ENCODE results near the gene JPH3. TPM values are rescaled to one million over a fixed set of nuclear protein-coding genes. Genes with fewer than 3 reads are reported as not detected.

Gene JPH3
- total and polyA plus RNA-seq, 10 of the 15 experiments (the other 5 are each of a cell fraction or from before 2014, with no cell fraction given), result 0.05 TPM; not detected in 9

DNA sequence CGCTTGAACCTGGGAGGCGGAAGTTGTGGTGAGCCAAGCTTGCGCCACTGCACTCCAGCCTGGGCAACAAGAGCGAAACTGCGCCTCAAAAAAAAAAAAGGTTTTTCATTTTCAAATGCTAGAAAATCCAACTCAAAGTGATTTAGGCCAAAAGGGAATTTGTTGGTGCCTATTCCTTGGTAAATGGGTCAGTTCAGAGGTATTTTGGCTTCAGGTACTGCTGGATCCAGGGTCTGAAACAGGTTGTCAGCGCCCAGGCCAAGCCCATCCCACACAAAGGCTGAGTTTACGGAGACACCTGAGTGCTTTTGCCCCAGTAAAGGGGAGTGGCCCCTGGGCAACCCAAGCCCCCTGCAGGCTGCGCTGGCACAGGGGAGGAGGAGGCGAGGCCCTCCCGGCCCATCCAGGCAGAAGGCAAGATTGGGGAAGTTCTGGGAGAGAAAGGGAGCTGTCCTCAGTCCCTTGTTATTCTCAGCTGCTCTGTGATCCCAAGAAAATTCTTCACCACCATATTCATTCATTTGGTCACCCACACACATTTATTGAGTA is 8.5 kb upstream of the JPH3 start:
- FAIRE-seq (no peak), DNase-seq (ENCODE audit: low read depth, low spot score) (no peak), ATAC-seq (no peak)
- SMC1A ChIA-PET (ENCODE audit: uncharacterized antibody, unreplicated experiment), result no interaction called here
- no peaks in the 10 kb centered on the region for H3K79me2 ChIP-seq (ENCODE audit: control insufficient read depth, insufficient read depth, low read length)
- no peaks in the 10 kb centered on the region for H3K9me3 ChIP-seq (replicated peaks; ENCODE audit: control insufficient read depth, insufficient read depth, low read length)
- no peaks in the 10 kb centered on the region for H3K4me1 ChIP-seq (ENCODE audit: control insufficient read depth, insufficient read depth, low read length)
- RAD21 ChIA-PET (ENCODE audit: unreplicated experiment), result no interaction called here
- no peak overlapping the region for H3K4me3 ChIP-seq
- BruUV-seq (replicated peaks), result no TSS peak
- CTCF ChIA-PET, result no interaction called here
- POLR2A ChIA-PET, result no interaction called here
- H3K9ac ChIP-seq (ENCODE audit: control insufficient read depth, insufficient read depth, low read length), result no peak overlapping the region
- no peak overlapping the region for H2AFZ ChIP-seq (ENCODE audit: control insufficient read depth, low read depth, low read length)
- intact Hi-C loops (cut with micrococcal nuclease; ENCODE audit: unreplicated experiment), result no loop called here
- no peak overlapping the region for H3K27ac ChIP-seq (ENCODE audit: control insufficient read depth, insufficient read depth)
- H3K36me3 ChIP-seq (ENCODE audit: control insufficient read depth in 2 of 2, insufficient read depth in 2 of 2, low read length in 1 of 2), result no peaks in the 10 kb centered on the region
- peaks cover 0 to 2% of the 10 kb centered on the region in 2 experiments; a peak in 1 of 4 replicates for H3K27me3 ChIP-seq (replicated peaks in 1 of 2; ENCODE audit: control insufficient read depth in 2 of 2, insufficient read depth in 2 of 2, low read length in 1 of 2)
- WGBS (ENCODE audit: insufficient coverage, insufficient replicate concordance, low lambda C conversion rate, missing lambda C conversion rate), result 66% methylated on average over 9 of the region's 10 CpGs
- TF ChIP-seq ZBTB11 (CRISPR knock-in tag; IDR thresholded peaks at IDR 0.05) (no peak), POLR2A (IDR thresholded peaks at IDR 0.05; ENCODE audit: low read depth, low read length) (no peak), HDAC6 (IDR thresholded peaks at IDR 0.05; ENCODE audit: unreplicated experiment) (no peak), ZNF274 (IDR thresholded peaks at IDR 0.05; ENCODE audit: insufficient read depth, insufficient read length) (no peak), MTA3 (IDR thresholded peaks at IDR 0.05; ENCODE audit: borderline replicate concordance, low read length) (no peak)
- TF ChIP-seq, protein P1, sequence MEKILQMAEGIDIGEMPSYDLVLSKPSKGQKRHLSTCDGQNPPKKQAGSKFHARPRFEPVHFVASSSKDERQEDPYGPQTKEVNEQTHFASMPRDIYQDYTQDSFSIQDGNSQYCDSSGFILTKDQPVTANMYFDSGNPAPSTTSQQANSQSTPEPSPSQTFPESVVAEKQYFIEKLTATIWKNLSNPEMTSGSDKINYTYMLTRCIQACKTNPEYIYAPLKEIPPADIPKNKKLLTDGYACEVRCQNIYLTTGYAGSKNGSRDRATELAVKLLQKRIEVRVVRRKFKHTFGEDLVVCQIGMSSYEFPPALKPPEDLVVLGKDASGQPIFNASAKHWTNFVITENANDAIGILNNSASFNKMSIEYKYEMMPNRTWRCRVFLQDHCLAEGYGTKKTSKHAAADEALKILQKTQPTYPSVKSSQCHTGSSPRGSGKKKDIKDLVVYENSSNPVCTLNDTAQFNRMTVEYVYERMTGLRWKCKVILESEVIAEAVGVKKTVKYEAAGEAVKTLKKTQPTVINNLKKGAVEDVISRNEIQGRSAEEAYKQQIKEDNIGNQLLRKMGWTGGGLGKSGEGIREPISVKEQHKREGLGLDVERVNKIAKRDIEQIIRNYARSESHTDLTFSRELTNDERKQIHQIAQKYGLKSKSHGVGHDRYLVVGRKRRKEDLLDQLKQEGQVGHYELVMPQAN (conservative IDR thresholded peaks at IDR 0.05), result no peak
- H4K20me1 ChIP-seq (ENCODE audit: control insufficient read depth, insufficient read depth), result no peaks in the 10 kb centered on the region
- in situ Hi-C loops (cut with MboI), result no loop called here
- no peak overlapping the region for H3K4me2 ChIP-seq (ENCODE audit: control insufficient read depth, insufficient read depth)

Data from GM12878 (cell line).